HepG2 (cell line): ENCODE results near the gene GFY. TPM values are rescaled to one million over a fixed set of nuclear protein-coding genes. Genes with fewer than 3 reads are reported as not detected.

ENCODE experiments used
- ARID2 ChIP-seq: sonication (generic); formaldehyde crosslinking; IDR thresholded peaks from 2 replicates; pipeline ENCODE4 v1.8.1; 2022; ENCODE audit warnings: mild to moderate bottlenecking, missing genetic modification reagents, borderline replicate concordance
- FOXM1 ChIP-seq: sonication (generic); formaldehyde crosslinking; IDR thresholded peaks from 2 replicates; pipeline ENCODE4 v1.5.0; 2020; ENCODE audit warnings: missing genetic modification reagents
- HOXA9 ChIP-seq: sonication (generic); formaldehyde crosslinking; IDR thresholded peaks from 2 replicates; pipeline ENCODE4 v1.8.1; 2022; ENCODE audit warnings: missing genetic modification reagents, mild to moderate bottlenecking, moderate library complexity, borderline replicate concordance
- POGZ ChIP-seq: sonication (generic); formaldehyde crosslinking; IDR thresholded peaks from 2 replicates; pipeline ENCODE4 v1.4.0; 2020; ENCODE audit warnings: mild to moderate bottlenecking, missing genetic modification reagents
- RFXAP ChIP-seq: sonication (generic); formaldehyde crosslinking; IDR thresholded peaks from 2 replicates; pipeline ENCODE4 v1.4.0; 2020; ENCODE audit warnings: missing genetic modification reagents, borderline replicate concordance
- SMC3 ChIP-seq: IDR thresholded peaks from 2 replicates; pipeline ENCODE4 v1.6.1; 2011; ENCODE audit warnings: low read length, improper control_type of control experiment
- ZBTB26 ChIP-seq: IDR thresholded peaks from 2 replicates; pipeline ENCODE4 v1.6.1; 2016; ENCODE audit warnings: missing compliant biosample characterization, missing genetic modification reagents, borderline replicate concordance
- ZNF235 ChIP-seq: sonication (generic); formaldehyde crosslinking; IDR thresholded peaks from 2 replicates; pipeline ENCODE4 v1.8.1; 2023; ENCODE audit warnings: mild to moderate bottlenecking, missing genetic modification reagents, borderline replicate concordance
- ZNF431 ChIP-seq: sonication (generic); formaldehyde crosslinking; IDR thresholded peaks from 2 replicates; pipeline ENCODE4 v1.9.0; 2022; ENCODE audit warnings: missing genetic modification reagents, low read depth, mild to moderate bottlenecking, borderline replicate concordance
- ZNF678 ChIP-seq: sonication (generic); formaldehyde crosslinking; IDR thresholded peaks from 2 replicates; pipeline ENCODE4 v1.4.0; 2020; ENCODE audit warnings: mild to moderate bottlenecking, missing genetic modification reagents
- ZNF737 ChIP-seq: sonication (generic); formaldehyde crosslinking; IDR thresholded peaks from 2 replicates; pipeline ENCODE4 v1.5.0; 2020; ENCODE audit warnings: missing genetic modification reagents, mild to moderate bottlenecking, borderline replicate concordance
- ZNF782 ChIP-seq: sonication (generic); formaldehyde crosslinking; IDR thresholded peaks from 2 replicates; pipeline ENCODE4 v1.4.0; 2020; ENCODE audit warnings: missing genetic modification reagents, mild to moderate bottlenecking, borderline replicate concordance
- ZNF83 ChIP-seq: sonication (generic); formaldehyde crosslinking; IDR thresholded peaks from 2 replicates; pipeline ENCODE4 v1.4.0; 2020; ENCODE audit warnings: missing genetic modification reagents, mild to moderate bottlenecking, borderline replicate concordance
- ZNF878 ChIP-seq: sonication (generic); formaldehyde crosslinking; IDR thresholded peaks from 2 replicates; pipeline ENCODE4 v1.8.1; 2023; ENCODE audit warnings: mild to moderate bottlenecking, missing genetic modification reagents, moderate library complexity
- polyA plus RNA-seq, 8 experiments: library from polyadenylated mRNA; depleted of rRNA in 3 of 8; stranded (reverse) in 7 of 8; unstranded in 1 of 8; fragments of >200 nt; fragmentation: Illumina TruSeq in 4 of 8; extraction: Trizol in 4 of 8; gene quantifications; 2 replicates each; pipeline versions ENCODE4 v1.2.1 to v1.2.3, GENCODE V29; 2011 to 2016; ENCODE audit warnings: low read depth in 4 of 8, missing spikeins in 1 of 8, mixed read lengths in 1 of 8; ENCODE audit not compliant: insufficient read depth in 1 of 8
- total RNA-seq, 5 experiments: library from RNA; depleted of rRNA; stranded (reverse); fragments of >200 nt; fragmentation: Illumina TruSeq; extraction: Trizol; gene quantifications; 2 replicates each; pipeline ENCODE4 v1.2.3, GENCODE V29; 2016; ENCODE audit warnings: low read depth in 1 of 5
- TF ChIP-seq, protein P1 (sequence below): sonication (generic); formaldehyde crosslinking; IDR thresholded peaks from 2 replicates; pipeline ENCODE4 v1.9.0; 2021; ENCODE audit warnings: missing genetic modification reagents, borderline replicate concordance
- TF ChIP-seq, protein P2 (sequence below): sonication (generic); formaldehyde crosslinking; IDR thresholded peaks from 2 replicates; pipeline ENCODE4 v1.4.0; 2020; ENCODE audit warnings: missing genetic modification reagents, borderline replicate concordance
- TF ChIP-seq, protein P3 (sequence below): sonication (generic); formaldehyde crosslinking; IDR thresholded peaks from 2 replicates; pipeline ENCODE4 v1.9.0; 2021; ENCODE audit warnings: missing genetic modification reagents, borderline replicate concordance
- TF ChIP-seq, protein P4 (sequence below): sonication (generic); formaldehyde crosslinking; IDR thresholded peaks from 2 replicates; pipeline ENCODE4 v1.4.0; 2020; ENCODE audit warnings: missing genetic modification reagents

Gene GFY
- total and polyA plus RNA-seq, 2 of the 13 experiments (the other 11 are each of a cell fraction or from before 2014, with no cell fraction given) = not detected

- TF ChIP-seq HOXA9 (CRISPR knock-in tag) (no peak), RFXAP (no peak), ZBTB26 (CRISPR knock-in tag) (no peak; the same call in 1 of the 2 replicates), ZNF678 (no peak), ZNF782 (CRISPR knock-in tag) (peak; percentile 76; the same call in 1 of the 2 replicates), ZNF235 (CRISPR knock-in tag) (no peak), ZNF878 (no peak), ZNF83 (no peak), FOXM1 (no peak), ZNF737 (CRISPR knock-in tag) (no peak), SMC3 (peak; percentile 6; the same call in 1 of the 2 replicates), ZNF431 (CRISPR knock-in tag) (no peak), ARID2 (CRISPR knock-in tag) (no peak), POGZ (CRISPR knock-in tag) (peak; percentile 25; the same call in 1 of the 2 replicates)
- TF ChIP-seq, protein P1, sequence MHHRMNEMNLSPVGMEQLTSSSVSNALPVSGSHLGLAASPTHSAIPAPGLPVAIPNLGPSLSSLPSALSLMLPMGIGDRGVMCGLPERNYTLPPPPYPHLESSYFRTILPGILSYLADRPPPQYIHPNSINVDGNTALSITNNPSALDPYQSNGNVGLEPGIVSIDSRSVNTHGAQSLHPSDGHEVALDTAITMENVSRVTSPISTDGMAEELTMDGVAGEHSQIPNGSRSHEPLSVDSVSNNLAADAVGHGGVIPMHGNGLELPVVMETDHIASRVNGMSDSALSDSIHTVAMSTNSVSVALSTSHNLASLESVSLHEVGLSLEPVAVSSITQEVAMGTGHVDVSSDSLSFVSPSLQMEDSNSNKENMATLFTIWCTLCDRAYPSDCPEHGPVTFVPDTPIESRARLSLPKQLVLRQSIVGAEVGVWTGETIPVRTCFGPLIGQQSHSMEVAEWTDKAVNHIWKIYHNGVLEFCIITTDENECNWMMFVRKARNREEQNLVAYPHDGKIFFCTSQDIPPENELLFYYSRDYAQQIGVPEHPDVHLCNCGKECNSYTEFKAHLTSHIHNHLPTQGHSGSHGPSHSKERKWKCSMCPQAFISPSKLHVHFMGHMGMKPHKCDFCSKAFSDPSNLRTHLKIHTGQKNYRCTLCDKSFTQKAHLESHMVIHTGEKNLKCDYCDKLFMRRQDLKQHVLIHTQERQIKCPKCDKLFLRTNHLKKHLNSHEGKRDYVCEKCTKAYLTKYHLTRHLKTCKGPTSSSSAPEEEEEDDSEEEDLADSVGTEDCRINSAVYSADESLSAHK (CRISPR knock-in tag) = no peak
- TF ChIP-seq, protein P2, sequence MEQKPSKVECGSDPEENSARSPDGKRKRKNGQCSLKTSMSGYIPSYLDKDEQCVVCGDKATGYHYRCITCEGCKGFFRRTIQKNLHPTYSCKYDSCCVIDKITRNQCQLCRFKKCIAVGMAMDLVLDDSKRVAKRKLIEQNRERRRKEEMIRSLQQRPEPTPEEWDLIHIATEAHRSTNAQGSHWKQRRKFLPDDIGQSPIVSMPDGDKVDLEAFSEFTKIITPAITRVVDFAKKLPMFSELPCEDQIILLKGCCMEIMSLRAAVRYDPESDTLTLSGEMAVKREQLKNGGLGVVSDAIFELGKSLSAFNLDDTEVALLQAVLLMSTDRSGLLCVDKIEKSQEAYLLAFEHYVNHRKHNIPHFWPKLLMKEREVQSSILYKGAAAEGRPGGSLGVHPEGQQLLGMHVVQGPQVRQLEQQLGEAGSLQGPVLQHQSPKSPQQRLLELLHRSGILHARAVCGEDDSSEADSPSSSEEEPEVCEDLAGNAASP = no peak
- TF ChIP-seq, protein P3, sequence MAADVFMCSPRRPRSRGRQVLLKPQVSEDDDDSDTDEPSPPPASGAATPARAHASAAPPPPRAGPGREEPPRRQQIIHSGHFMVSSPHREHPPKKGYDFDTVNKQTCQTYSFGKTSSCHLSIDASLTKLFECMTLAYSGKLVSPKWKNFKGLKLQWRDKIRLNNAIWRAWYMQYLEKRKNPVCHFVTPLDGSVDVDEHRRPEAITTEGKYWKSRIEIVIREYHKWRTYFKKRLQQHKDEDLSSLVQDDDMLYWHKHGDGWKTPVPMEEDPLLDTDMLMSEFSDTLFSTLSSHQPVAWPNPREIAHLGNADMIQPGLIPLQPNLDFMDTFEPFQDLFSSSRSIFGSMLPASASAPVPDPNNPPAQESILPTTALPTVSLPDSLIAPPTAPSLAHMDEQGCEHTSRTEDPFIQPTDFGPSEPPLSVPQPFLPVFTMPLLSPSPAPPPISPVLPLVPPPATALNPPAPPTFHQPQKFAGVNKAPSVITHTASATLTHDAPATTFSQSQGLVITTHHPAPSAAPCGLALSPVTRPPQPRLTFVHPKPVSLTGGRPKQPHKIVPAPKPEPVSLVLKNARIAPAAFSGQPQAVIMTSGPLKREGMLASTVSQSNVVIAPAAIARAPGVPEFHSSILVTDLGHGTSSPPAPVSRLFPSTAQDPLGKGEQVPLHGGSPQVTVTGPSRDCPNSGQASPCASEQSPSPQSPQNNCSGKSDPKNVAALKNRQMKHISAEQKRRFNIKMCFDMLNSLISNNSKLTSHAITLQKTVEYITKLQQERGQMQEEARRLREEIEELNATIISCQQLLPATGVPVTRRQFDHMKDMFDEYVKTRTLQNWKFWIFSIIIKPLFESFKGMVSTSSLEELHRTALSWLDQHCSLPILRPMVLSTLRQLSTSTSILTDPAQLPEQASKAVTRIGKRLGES (CRISPR knock-in tag) = no peak
- TF ChIP-seq, protein P4, sequence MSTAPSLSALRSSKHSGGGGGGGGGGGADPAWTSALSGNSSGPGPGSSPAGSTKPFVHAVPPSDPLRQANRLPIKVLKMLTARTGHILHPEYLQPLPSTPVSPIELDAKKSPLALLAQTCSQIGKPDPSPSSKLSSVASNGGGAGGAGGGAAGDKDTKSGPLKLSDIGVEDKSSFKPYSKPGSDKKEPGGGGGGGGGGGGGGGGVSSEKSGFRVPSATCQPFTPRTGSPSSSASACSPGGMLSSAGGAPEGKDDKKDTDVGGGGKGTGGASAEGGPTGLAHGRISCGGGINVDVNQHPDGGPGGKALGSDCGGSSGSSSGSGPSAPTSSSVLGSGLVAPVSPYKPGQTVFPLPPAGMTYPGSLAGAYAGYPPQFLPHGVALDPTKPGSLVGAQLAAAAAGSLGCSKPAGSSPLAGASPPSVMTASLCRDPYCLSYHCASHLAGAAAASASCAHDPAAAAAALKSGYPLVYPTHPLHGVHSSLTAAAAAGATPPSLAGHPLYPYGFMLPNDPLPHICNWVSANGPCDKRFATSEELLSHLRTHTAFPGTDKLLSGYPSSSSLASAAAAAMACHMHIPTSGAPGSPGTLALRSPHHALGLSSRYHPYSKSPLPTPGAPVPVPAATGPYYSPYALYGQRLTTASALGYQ (CRISPR knock-in tag) = no peak
Observed at GRCh38 chr19:49443366-49444099, 18.3 kb downstream of the GFY start (continued).
